Measurements from ENCODE around the gene APIP.

APIP gene

DNA sequence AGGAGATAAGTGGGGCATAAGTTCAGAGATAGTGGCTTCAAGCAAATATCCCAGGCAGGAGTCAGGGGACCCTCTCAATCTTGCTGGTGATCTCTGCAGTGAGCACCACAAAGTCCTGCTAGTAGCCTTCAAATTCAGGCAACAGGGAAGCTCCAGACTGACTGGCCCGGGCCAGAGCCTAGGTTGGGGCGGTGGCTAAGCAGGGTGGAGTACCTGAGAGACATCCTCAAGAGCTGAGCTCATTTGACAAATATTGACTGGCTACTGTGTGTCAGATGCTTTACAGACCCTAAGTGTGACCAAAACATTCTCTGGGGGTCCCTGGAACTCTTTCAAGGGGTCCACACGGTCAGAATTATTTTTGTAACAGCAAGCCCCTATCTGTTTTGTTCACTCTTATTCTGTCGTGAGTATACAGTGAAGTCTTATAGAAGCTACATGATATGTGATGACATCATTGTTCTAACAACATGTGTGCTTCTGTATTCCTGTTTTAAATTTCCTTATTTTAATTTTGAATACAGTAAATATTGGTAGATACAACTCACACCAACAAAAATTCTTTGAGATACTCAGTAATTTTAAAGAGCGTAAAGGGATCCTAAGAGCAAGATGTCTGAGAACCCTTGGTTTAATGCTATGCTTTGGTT, 71.6 kb downstream of the APIP start:
- Histone ChIP-seq H3K4me3 (ENCODE audit: insufficient read depth, low read length, poor library complexity, severe bottlenecking) (no peak overlapping the region), H3K27me3 (ENCODE audit: low read length) (no peaks in the 10 kb centered on the region), H4K20me1 (ENCODE audit: low read depth, low read length) (no peaks in the 10 kb centered on the region), H3K27ac (ENCODE audit: low read depth, low read length) (no peak overlapping the region), H2AFZ (ENCODE audit: low read depth, low read length, severe bottlenecking) (no peak overlapping the region), H3K9me2 (replicated peaks; ENCODE audit: insufficient read depth, low read length) (no peaks in the 10 kb centered on the region), H3K9ac (ENCODE audit: low read length) (no peak overlapping the region), H3K36me3 (ENCODE audit: low read length) (no peaks in the 10 kb centered on the region), H3K4me2 (ENCODE audit: low read depth, low read length, poor library complexity, severe bottlenecking) (no peak overlapping the region), H3K9me3 (ENCODE audit: insufficient read depth, low read length) (no peaks in the 10 kb centered on the region), H3K79me2 (ENCODE audit: insufficient read depth, low read length) (no peaks in the 10 kb centered on the region), H3F3A (ENCODE audit: insufficient read depth) (no peaks in the 10 kb centered on the region)
- TF ChIP-seq, protein P1, sequence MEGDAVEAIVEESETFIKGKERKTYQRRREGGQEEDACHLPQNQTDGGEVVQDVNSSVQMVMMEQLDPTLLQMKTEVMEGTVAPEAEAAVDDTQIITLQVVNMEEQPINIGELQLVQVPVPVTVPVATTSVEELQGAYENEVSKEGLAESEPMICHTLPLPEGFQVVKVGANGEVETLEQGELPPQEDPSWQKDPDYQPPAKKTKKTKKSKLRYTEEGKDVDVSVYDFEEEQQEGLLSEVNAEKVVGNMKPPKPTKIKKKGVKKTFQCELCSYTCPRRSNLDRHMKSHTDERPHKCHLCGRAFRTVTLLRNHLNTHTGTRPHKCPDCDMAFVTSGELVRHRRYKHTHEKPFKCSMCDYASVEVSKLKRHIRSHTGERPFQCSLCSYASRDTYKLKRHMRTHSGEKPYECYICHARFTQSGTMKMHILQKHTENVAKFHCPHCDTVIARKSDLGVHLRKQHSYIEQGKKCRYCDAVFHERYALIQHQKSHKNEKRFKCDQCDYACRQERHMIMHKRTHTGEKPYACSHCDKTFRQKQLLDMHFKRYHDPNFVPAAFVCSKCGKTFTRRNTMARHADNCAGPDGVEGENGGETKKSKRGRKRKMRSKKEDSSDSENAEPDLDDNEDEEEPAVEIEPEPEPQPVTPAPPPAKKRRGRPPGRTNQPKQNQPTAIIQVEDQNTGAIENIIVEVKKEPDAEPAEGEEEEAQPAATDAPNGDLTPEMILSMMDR (IDR thresholded peaks at IDR 0.05; ENCODE audit: insufficient read depth, low read length, poor library complexity, severe bottlenecking): no peak

DNA sequence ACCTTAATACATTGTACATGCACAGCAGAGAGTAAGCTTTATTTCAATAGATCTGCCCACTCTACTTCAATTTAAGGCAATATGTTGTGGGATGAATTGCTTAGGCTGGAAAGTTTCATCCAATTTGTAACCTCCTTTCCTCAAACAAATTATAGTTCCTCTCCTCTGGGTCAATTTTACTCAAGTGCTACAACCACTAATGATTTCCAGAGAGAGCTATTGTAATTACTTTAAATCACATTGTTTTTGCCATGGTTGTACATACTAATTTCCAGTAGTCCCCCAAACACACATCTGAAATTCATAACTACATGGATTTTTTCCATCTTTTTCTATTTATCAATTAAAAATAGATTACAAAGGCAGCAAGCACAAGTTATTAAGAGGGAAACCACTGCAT, 72.9 kb downstream of the APIP start:
- TF ChIP-seq EZH2phosphoT487 (conservative IDR thresholded peaks at IDR 0.05; ENCODE audit: low read length): no peak
- TF ChIP-seq, protein P1 (IDR thresholded peaks at IDR 0.05; ENCODE audit: insufficient read depth, low read length, poor library complexity, severe bottlenecking): no peak
- Histone ChIP-seq H2AFZ (ENCODE audit: low read depth, low read length, severe bottlenecking) (no peak overlapping the region), H4K20me1 (ENCODE audit: low read depth, low read length) (no peaks in the 10 kb centered on the region)

DNA sequence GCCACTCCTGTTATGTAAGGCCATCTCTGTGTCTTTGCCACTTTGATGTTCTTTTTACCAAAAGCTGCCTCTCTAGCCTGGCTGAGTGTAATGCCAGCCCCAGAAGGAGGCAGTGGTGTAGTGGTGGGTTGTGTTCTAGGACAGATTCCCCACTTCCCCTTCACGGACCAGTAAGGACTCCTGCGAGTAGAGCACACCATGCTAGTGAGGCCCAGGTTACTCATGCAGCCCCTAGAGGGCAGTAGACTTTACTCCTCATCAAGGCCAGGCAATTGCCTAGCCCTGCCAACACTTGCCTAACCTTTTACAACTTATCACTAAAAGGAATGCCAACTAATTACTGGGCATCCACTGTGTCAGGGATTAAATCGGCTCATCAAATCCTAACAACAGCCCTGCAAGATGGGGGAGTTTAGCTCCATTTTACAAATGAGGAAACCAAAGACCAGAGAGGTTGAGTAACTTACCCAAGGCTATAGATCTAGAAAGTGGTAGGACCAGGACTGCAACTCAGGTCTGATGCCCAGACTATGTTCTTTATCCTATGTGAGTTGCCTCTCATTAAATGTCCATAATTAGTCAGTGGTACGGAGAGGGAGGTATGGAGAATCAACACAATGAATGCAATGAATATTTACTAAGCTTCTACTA, 75.3 kb downstream of the APIP start:
- Histone ChIP-seq H3K27me3 (ENCODE audit: low read length) (no peaks in the 10 kb centered on the region), H2AFZ (ENCODE audit: low read depth, low read length, severe bottlenecking) (no peak overlapping the region), H3K9ac (ENCODE audit: low read length) (no peak overlapping the region), H3K4me2 (ENCODE audit: low read depth, low read length, poor library complexity, severe bottlenecking) (no peak overlapping the region), H3K27ac (ENCODE audit: low read depth, low read length) (no peak overlapping the region), H3F3A (ENCODE audit: insufficient read depth) (no peaks in the 10 kb centered on the region), H4K20me1 (ENCODE audit: low read depth, low read length) (no peaks in the 10 kb centered on the region), H3K79me2 (ENCODE audit: insufficient read depth, low read length) (no peaks in the 10 kb centered on the region), H3K4me3 (ENCODE audit: insufficient read depth, low read length, poor library complexity, severe bottlenecking) (no peak overlapping the region), H3K9me3 (ENCODE audit: insufficient read depth, low read length) (no peaks in the 10 kb centered on the region), H3K9me2 (replicated peaks; ENCODE audit: insufficient read depth, low read length) (no peaks in the 10 kb centered on the region), H3K36me3 (ENCODE audit: low read length) (no peaks in the 10 kb centered on the region)
- TF ChIP-seq EZH2phosphoT487 (conservative IDR thresholded peaks at IDR 0.05; ENCODE audit: low read length): no peak
- TF ChIP-seq, protein P1 (IDR thresholded peaks at IDR 0.05; ENCODE audit: insufficient read depth, low read length, poor library complexity, severe bottlenecking): peak; percentile 64

More for the DNA sequence above, 72.9 kb downstream of the APIP start:
- no peaks in the 10 kb centered on the region for H3F3A ChIP-seq (ENCODE audit: insufficient read depth)
- no peaks in the 10 kb centered on the region for H3K36me3 ChIP-seq (ENCODE audit: low read length)
- H3K9me2 ChIP-seq (replicated peaks; ENCODE audit: insufficient read depth, low read length): no peaks in the 10 kb centered on the region
- no peaks in the 10 kb centered on the region for H3K79me2 ChIP-seq (ENCODE audit: insufficient read depth, low read length)
- H3K9me3 ChIP-seq (ENCODE audit: insufficient read depth, low read length): no peaks in the 10 kb centered on the region
- H3K27ac ChIP-seq (ENCODE audit: low read depth, low read length): no peak overlapping the region
- no peak overlapping the region for H3K9ac ChIP-seq (ENCODE audit: low read length)
- H3K27me3 ChIP-seq (ENCODE audit: low read length): no peaks in the 10 kb centered on the region
- H3K4me2 ChIP-seq (ENCODE audit: low read depth, low read length, poor library complexity, severe bottlenecking): no peak overlapping the region
- H3K4me3 ChIP-seq (ENCODE audit: insufficient read depth, low read length, poor library complexity, severe bottlenecking): no peak overlapping the region

All from SU-DHL-6 (cell line).